ENCODE measurements around the gene ZNF692.
"Not testable (repeated sequence)": the region's sequence is repeated elsewhere in the genome, so short reads cannot be mapped to it uniquely, and the experiment has no call there.

Gene ZNF692

DNA sequence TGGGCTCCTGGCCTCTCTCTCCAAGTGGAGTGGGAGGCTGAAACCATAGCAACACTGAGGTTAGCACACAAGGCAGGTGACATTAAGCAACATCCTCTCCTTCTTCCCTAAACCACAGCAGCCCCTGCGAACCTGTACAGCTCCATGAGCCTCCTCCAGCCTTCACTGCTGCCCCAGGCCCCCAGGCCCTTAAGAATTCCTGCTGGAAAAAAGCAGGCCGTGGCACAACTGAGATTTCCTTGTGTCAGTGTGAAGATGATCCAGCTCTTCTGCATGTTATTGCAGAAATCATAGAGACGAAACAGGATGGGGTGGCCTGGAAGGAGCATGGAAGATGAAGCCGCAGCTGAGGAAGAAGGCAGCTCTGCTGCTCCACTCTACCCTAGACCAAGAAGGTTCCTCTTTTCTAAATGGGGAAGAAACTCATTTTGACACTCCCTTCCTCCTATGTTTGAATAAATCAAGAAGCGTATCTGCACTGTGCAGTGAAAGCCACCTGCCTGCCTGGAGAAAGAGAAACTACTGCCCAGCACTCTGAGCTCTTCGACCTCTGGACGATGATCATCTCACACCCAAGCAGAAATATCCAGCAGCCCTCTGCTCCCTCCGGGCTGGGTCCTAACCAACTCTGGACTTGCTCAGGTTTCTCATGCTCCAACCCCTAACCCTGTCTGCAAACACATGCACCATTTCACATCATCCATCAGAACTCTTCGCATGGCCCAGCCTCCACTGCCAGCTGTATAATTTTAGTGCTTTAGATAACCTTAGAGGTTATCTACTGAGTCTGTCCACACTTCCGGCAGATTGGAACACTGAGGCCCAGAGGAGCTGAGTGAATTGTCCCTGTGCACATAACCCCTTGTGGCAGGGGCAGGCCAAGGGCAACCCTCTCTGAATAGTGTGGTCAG is 53.9 kb downstream of the ZNF692 start:
- DNase-seq, result no peak

DNA sequence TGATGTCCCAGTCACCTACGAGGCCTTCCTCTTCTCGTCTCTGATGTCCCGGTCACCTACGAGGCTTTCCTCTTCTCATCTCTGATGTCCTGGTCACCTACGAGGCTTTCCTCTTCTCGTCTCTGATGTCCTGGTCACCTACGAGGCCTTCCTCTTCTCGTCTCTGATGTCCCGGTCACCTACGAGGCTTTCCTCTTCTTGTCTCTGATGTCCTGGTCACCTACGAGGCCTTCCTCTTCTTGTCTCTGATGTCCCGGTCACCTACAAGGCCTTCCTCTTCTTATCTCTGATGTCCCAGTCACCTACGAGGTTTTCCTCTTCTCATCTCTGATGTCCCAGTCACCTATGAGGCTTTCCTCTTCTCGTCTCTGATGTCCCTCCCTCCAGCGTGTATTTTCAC is 55.4 kb downstream of the ZNF692 start:
- not testable (repeated sequence) for DNase-seq

DNA sequence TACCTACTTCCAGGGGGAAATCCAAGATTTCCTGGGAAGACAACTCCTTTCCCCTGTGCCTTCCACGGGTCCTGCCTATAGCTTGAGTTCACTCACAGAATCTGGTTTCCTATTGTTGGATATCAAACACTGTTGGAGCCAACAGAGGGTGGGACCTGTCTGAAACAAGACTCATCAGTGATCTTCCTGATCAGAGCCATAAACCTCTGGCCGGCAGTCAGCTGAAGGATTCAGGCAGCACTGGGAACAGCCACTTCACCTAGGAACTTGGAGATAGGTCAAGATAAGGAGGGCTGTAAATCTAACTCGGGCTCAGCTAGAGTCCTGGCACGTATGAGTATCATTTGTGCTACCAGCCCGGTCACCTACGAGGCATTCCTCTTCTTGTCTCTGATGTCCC is 56.4 kb downstream of the ZNF692 start:
- DNase-seq, result no peak

DNA sequence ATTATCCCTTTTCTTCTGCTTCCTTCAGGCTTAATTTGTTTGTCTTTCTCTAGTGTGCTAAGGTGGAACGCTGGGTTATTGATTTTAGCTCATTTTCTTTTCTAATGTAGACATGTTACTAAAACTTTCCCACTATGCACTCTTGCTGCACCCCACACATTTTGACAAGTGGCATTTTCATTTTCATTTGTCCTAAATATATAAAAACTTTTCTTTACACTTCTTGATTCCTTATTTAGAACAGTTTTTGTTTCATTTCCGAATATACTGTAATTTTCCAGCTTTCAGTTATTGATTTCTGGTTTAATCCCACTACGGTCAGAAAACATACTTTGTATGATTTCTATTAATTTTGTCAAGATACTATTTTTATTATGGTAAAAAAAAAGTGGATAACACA is 58.4 kb downstream of the ZNF692 start:
- DNase-seq, result no peak

Data from NCI-H2107 (cell line).